Measurements from ENCODE around the gene AUTS2.
"Not testable (repeated sequence)": the region's sequence is repeated elsewhere in the genome, so short reads cannot be mapped to it uniquely, and the experiment has no call there.

Gene AUTS2

DNA sequence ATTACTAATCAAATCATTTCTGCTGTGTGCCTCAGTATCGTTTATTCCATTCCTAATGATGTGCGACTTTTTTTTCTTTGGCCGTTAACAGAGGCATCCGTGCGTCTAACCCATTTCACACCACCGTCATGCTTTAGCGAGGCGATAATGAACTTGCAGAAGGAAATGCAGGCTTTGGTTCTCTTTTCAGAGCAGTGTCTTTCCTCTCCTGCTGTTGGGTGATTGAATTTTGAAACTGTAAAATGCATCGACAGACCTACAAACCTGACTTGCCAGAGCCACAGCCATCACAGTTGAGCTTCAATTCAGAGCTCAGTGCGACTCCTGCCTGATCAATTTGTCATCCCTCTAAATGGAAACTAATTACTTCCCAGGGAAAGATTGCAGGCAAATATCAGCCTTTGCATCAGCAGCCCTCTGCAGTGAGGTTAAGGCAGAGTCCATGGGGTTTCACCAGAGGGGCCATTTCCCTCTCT lies 1047.6 kb downstream of the AUTS2 start:
- no peak for DNase-seq
- in situ Hi-C loops (cut with MboI; ENCODE audit: low pct_unique_long_range_greater_than_20kb, low sequenced_read_pairs) = no loop called here

DNA sequence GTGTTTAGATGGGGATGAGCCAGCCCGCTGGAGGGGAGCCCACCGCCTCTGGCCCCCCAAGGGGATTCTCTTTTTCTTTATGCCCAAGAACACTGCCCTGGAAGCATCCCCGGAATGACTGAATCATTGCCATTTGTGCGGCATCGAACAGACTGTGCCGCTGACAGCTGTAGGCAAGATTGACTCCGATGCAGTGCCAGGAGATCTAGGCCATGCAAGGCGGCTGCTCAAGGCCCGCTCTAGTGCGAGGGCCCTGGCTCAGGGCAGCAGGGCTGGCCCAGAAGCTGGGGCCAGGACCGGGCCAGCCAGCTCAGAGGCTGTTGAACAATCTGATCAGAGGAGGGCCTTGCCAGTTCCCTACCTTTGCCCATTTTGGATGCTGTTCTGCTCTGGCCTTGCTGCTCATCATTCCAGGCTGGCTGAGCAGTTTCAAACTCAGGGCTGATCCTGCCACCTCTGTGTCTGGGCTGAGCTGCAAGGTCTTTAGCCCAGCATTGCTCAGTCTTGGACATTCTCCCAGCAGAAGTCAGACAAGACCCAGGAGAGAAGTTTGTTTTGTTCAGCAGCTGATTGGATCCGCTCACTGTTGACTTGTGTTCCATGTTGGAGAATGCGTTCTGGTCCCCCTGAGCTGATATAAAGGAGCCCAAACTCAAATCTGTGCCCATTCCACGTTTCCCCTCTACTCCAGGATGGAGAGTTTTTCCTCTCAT lies 1048.4 kb downstream of the AUTS2 start:
- DNase-seq = no peak
- in situ Hi-C loops (cut with MboI; ENCODE audit: low pct_unique_long_range_greater_than_20kb, low sequenced_read_pairs) = no loop called here

DNA sequence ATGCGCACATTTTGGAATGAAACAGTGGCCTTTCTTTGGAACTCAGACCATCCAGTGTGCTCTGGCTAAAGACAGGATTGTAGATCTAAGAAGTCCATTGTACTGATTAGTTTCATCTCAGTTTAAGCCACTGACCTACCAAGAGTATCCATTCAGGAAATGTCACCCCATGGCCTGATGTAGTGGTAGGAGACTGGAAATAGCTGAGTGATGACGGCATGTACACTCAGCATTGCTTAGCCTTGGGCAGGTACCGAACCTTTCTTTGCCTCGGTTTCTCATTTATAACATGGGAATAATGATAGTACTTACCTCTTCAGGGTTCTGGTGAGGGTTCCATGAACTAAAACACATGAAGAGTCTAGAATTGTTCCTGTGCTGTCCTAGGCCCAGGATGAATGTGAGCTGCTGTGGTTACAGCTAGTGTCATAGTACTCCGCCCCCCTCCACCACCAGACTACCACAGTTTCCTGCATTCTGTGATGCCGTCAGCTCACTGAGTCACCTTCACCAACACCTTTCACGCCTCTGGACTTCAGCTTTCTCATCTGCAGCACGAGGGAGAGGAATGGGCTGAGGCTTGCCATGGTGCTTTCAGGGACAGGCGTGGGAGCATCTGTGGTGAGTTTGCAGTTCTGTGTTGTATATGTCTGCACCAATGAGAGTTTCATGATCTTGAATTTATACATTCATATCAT lies 1049.7 kb downstream of the AUTS2 start:
- no peak for DNase-seq
- in situ Hi-C loops (cut with MboI; ENCODE audit: low pct_unique_long_range_greater_than_20kb, low sequenced_read_pairs) = no loop called here

DNA sequence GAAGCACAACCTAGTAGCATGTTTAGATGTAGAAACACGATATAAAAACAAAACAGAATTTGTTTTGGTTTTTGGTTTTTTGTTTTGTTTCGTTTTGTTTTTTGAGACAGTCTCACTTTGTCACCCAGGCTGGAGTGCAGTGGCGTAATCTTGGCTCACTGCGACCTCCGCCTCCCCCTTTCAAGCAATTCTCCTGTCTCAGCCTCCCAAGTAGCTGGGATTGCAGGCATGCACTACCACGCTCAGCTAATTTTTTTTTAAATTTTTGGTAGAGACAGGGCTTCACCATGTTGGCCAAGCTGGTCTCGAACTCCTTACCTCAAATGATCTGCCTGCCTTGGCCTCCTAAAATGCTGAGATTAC lies 1050.2 kb downstream of the AUTS2 start:
- in situ Hi-C loops (cut with MboI; ENCODE audit: low pct_unique_long_range_greater_than_20kb, low sequenced_read_pairs) = not testable (repeated sequence)

DNA sequence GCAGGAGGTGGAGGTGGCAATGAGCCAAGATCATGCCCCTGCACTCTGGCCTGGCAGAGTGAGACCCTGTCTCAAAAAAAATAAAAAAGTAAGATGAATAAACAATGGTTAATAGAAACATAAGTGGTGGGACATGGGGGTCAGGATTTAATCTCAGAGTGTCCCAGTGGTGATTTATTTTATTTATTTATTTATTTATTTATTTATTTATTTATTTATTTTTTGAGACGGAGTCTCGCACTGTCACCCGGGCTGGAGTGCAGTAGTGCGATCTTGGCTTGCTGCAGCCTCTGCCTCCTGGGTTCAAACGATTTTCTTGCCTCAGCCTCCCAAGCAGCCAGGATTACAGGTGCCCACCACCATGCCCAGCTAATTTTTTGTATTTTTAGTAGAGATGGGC lies 1051.0 kb downstream of the AUTS2 start:
- in situ Hi-C loops (cut with MboI; ENCODE audit: low pct_unique_long_range_greater_than_20kb, low sequenced_read_pairs) = no loop called here
- no peak for DNase-seq

More for the DNA sequence above, 1050.2 kb downstream of the AUTS2 start:
- not testable (repeated sequence) for DNase-seq

DNA sequence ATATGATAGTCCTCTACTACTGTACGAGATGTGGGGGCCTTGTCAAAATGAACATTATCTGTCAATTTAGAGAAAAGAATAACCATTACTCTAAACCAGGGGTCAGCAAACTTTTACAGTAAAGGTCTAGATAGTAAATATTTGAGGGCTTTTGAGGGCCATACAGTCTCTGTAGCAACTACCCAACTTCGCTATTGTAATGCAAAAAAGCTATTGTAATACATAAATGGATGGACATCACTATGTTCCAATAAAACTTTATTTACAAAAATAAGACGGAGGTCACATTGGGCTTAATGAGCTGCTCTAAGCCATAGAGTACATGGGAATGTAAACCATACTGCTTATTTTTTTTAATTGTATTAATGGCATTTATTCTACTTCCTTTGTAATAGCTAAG lies 1055.9 kb downstream of the AUTS2 start:
- in situ Hi-C loops (cut with MboI; ENCODE audit: low pct_unique_long_range_greater_than_20kb, low sequenced_read_pairs) = no loop called here
- DNase-seq = no peak

DNA sequence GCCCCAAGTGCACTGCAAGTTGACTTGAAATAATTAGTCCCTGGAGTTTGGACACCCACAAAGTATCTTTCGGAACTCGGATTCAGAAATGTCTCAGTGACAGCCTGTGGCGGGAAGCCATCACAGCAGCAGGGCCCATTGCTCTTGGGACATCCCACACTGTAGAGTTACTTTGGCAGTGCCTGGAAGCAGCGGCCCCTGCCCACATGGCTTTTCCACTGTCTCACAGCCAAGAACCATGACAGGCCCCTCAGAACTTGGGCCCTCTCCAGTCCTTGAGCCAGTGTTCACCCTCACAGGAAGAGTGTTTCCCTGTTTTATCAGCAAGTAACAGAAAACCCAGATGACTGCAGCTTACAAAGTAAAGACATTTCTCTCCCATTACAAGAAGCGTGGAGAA lies 1056.7 kb downstream of the AUTS2 start:
- in situ Hi-C loops (cut with MboI; ENCODE audit: low pct_unique_long_range_greater_than_20kb, low sequenced_read_pairs) = no loop called here
- DNase-seq = no peak

DNA sequence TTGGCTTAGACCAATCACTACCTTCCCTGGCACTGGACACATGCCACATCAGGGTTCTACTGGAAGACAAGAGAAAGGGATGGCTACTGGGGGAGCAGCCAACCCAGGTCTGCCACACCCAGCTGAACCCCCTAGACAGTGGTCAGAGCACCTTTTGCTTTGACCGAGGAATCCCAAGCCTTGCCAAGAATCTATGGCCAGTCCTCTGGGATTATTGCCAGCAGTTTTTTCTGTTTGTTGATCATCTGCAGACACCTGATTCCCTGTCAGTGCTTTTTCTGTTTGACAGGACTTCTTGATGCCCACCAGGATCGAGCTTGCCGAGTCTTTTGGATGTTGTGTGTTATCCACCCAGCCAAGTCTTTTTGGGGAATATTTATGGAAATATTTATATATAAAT lies 1057.4 kb downstream of the AUTS2 start:
- in situ Hi-C loops (cut with MboI; ENCODE audit: low pct_unique_long_range_greater_than_20kb, low sequenced_read_pairs) = no loop called here
- no peak for DNase-seq

DNA sequence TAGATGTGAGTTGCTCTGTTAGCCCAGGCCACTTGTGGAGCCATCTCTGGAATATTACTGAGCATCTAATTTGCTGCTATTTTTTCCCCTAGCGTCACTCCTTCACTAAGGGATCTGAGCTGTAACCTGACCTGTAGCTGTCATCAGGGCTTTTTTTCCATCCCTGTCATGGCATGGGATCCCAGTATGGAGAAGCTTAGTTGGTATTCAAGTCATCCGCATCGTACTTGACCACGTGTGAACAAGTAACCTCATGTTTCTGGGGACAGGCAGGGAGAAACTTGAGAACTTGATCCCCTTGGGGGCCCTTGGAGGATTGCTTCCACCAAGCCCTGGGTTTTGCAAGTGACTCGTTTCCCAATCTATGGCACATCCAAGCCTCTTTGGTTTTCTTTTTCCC lies 1059.3 kb downstream of the AUTS2 start:
- no peak for DNase-seq
- in situ Hi-C loops (cut with MboI; ENCODE audit: low pct_unique_long_range_greater_than_20kb, low sequenced_read_pairs) = no loop called here

DNA sequence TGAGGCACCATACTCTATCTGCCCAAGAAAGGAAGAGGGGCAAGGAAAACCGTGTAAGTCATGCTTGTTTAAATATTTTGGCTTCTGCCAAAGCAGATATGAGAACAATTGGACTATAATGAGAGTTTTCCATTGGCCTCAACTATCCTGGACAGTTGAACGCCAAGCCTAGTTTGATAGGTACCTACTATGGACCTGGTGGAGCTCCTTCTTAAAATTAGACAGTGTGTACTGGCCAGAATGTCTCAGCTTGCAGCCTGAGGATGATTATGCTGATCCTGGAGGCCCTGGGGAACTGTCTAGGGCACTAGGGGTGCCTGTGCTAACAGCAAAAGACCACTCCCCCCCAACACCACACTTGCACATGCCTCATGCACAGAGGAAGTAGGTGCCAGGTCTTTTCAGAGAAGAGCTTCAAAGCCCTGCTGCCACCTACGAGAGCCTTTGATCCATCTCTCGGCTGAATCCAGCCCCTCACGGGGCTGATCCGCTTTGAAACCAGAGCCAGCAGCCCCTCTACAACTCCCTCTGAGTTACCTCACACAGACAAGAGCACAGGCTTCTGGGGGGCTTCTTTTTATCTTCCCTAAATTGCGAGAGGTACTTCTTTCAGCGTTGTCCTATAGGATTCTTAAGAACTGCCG lies 1059.8 kb downstream of the AUTS2 start:
- in situ Hi-C loops (cut with MboI; ENCODE audit: low pct_unique_long_range_greater_than_20kb, low sequenced_read_pairs) = no loop called here
- no peak for DNase-seq

DNA sequence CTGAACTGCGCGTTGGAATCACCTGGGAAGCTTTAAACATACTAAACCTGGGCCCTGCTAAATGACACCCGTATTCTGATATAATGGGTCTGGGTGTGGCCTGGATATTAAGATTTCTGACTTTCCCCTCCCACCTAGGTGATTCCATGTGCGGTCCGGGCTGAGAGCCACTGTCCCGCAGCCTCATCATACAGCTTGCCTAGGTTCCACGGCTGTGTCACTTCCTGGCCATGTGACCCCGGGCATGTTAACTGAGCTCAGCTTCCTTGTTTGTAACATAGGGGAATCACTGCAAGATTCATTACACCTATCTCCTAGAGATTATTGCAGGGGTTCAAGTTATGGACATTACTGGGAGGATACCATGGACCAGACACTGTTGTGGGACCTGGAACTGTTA lies 1061.0 kb downstream of the AUTS2 start:
- in situ Hi-C loops (cut with MboI; ENCODE audit: low pct_unique_long_range_greater_than_20kb, low sequenced_read_pairs) = no loop called here

DNA sequence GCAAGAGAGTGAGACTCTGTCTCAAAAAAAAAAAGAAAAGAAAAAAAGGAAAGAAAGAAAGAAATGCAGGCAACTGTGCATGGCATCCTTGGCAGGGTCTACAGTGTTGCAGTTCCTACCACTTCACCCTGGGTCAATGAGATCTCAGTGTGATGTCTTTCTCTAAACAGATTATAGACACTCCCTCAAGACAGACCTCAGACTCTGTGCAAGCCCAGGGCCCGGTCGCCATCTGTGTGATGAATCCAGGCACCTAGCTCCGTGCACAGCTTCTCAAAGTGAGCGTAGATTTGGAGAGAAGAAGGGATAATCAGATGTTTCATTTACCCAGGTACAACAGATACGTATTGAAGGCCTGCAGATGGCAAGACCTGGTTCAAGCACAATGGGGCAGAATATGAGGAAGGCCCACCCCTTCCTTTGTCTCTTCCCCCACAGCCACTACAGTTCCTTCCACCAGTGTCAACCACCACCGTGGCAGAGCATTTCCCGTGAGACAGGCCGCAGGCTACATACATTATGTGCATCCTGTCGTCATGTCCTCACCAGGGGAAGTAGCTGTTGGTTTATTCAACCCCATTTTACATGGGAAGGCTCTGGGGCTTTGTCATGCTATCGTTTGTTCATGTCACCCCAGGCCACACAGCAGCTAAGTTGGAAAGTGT lies 1062.0 kb downstream of the AUTS2 start:
- no peak for DNase-seq
- in situ Hi-C loops (cut with MboI; ENCODE audit: low pct_unique_long_range_greater_than_20kb, low sequenced_read_pairs) = no loop called here

More for the DNA sequence above, 1061.0 kb downstream of the AUTS2 start:
- DNase-seq = no peak

DNA sequence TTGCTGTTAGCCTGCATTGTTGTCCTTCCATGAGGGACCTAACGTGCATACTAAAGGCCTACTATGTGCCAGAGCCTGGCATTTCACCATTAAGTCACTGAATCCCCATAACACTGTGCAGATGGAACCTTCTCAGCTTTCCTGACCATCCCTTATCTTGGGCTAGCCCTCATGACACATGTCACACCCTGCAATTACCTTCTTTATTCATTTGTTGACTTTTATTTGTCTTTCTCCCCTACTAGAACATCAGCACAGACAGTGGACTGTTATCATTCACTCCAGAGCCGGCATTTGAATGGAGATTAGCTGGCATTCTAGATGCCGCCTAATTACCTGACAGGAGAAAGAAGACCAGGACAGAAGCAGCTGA lies 1062.5 kb downstream of the AUTS2 start:
- DNase-seq = no peak
- in situ Hi-C loops (cut with MboI; ENCODE audit: low pct_unique_long_range_greater_than_20kb, low sequenced_read_pairs) = no loop called here

DNA sequence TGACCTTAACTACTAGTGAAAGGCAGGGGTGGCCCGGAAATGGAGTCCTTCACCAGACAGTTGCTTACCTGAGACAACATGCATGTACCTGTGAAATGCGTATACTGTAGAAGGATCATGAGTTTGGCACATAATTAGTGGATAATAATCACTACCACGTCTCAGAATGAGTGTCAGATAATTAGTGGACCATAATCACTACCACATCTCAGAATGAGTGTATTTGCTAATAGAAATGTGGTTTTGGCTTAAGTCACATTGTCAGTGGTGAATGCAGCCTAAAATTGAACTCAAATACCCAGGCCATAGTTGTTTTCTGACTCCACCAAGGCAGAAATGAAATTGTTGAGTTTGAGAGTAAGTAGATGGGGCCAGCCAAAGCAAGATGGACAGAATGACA lies 1065.4 kb downstream of the AUTS2 start:
- in situ Hi-C loops (cut with MboI; ENCODE audit: low pct_unique_long_range_greater_than_20kb, low sequenced_read_pairs) = no loop called here

DNA sequence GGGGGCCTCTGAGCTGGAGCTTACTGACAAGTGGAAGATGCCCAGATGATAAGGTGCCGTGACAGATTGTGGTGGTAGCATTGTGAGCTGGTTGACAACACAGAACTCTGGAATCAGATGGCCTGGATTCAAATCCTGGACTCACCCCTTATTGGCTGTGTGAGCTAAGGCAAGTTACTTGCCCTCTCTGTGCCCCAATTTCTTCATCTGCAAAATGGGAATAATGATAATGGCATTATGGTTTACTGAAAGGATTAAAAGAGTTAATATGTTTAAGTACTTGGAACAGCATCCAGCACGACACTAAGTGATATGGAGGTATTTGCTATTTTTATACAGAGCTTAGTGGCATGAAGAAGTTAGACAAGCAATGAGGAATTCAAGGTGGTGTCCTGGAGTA lies 1067.7 kb downstream of the AUTS2 start:
- in situ Hi-C loops (cut with MboI; ENCODE audit: low pct_unique_long_range_greater_than_20kb, low sequenced_read_pairs) = no loop called here
- no peak for DNase-seq

More for the DNA sequence above, 1065.4 kb downstream of the AUTS2 start:
- no peak for DNase-seq

DNA sequence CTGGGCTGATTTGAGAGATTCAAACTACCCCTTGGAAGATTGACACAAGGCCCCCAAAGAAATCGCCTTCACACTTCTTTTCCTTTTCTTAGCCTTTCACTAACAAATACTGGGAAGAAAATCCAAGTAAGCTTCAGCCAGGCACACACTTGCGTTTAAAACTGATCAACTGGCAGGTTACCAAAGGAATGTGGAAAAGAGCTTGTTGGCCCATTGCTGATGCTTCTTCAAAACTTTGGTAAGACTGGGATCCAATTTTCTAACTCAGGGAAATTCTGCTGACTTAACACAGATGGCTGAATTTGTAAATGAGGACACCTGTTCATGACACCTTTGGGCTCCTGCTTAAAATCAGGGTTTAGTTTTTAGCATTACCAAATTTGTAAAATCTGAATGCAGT lies 1069.1 kb downstream of the AUTS2 start:
- in situ Hi-C loops (cut with MboI; ENCODE audit: low pct_unique_long_range_greater_than_20kb, low sequenced_read_pairs) = no loop called here

DNA sequence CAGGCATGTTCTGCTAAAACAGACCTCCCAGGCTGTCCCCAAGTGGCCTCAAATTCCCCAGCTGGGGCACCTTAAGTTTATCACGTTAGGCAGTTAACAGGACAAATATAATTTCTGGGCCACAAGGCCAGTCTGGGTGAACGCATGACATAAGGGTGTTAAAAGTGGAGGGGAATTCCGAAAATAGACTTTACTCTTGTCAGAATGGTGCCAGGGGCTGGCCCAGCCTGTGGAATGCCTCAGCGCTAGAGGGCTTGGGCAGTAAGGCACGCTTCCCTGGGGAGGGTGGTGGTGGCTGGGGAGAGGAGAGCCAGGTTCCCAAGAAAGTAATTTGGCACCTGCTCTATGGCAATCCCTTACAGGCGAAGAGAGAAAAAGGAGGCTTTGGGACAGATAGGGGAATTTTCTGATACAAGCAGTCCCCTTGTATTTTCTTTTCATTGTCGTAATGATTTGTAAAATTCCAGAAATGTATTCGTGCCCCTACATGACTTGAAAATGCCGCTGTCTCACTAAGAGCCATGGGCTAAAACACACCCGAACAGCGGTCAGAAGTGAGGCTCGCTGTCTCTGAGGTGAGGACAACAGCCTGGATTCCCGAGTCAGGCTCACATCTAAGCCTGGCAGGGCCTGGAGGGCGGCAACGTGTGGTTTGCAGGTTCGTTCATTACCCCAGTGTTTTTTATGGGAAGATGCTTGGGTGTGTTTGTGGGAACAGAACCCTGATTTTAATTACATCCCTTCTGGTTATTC lies 1070.5 kb downstream of the AUTS2 start:
- no peak for DNase-seq
- in situ Hi-C loops (cut with MboI; ENCODE audit: low pct_unique_long_range_greater_than_20kb, low sequenced_read_pairs) = no loop called here

More for the DNA sequence above, 1069.1 kb downstream of the AUTS2 start:
- no peak for DNase-seq

DNA sequence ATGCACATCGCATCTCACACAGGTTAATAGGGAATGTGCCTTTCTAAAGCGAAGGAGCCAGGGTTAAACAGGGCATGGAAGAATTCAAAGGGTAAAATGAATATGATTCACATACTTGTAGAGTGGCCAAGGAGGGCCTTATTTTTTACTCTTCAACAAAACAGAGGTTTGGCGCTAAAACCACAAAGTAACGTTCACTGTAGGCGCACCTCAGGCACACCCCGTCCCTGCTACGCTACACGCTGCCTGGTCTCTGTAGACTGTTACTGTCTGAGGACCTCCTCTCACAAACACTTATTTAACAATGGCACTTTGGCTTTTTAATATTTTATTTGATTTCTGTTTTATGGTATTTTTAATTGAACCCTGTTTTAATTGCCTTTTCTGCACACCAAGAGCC lies 1071.6 kb downstream of the AUTS2 start:
- no peak for DNase-seq
- in situ Hi-C loops (cut with MboI; ENCODE audit: low pct_unique_long_range_greater_than_20kb, low sequenced_read_pairs) = no loop called here

DNA sequence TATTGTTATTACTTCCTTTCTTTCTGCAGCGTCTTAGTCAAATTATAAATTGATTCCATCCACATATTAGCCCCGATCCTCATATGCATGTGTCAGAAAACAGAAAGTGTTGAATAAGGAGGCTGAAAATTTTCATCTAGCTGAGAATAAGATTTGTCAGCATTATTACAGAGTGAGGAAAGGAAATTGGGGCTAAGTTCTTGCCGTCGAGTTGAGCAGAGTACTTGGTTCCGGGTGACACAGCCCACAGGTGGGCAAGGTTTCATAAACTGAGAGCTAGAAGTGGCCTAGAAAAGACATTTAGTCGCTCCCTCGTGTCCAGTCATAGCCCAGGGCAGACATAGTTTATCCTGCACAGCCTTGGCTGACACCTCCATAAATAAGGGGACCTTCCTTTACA lies 1072.0 kb downstream of the AUTS2 start:
- no peak for DNase-seq
- in situ Hi-C loops (cut with MboI; ENCODE audit: low pct_unique_long_range_greater_than_20kb, low sequenced_read_pairs) = no loop called here

Data from KBM-7 (cell line).